Tibial artery (tissue), 4 donors: Measurements from ENCODE around the gene CYP27B1.
"Not testable (repeated sequence)": the region's sequence is repeated elsewhere in the genome, so short reads cannot be mapped to it uniquely, and the experiment has no call there.

Experiments used
- DNase-seq, 2 donors: peaks; one replicate each; pipeline ENCODE4 v3.0.0-alpha.2; 2019
- H3K27ac ChIP-seq, 2 donors: fragments of 200-600 bp; sonication (generic) in 1 of 2; 1 replicate in 1 of 2; 2 replicates in 1 of 2; pipeline ENCODE4 v1.5.1; 2018 to 2019; ENCODE audit warnings: mild to moderate bottlenecking in 1 of 2
- H3K27me3 ChIP-seq, 2 donors: fragments of 200-600 bp; sonication (generic) in 1 of 2; one replicate each; pipeline versions ENCODE4 v1.5.1 to v1.6.0; 2016 to 2019
- H3K36me3 ChIP-seq, 3 donors: fragments of 200-600 bp; sonication (generic) in 2 of 3; one replicate each; pipeline ENCODE4 v1.5.1; 2016 to 2019; ENCODE audit warnings: mild to moderate bottlenecking in 2 of 3
- H3K4me1 ChIP-seq, 4 donors: fragments of 200-600 bp; sonication (generic) in 2 of 4; 1 replicate in 3 of 4; 2 replicates in 1 of 4; pipeline ENCODE4 v1.5.1; 2016 to 2019
- H3K4me3 ChIP-seq, 2 donors: fragments of 200-600 bp; sonication (generic) in 1 of 2; 1 replicate in 1 of 2; 2 replicates in 1 of 2; pipeline ENCODE4 v1.5.1; 2018 to 2019; ENCODE audit warnings: mild to moderate bottlenecking in 2 of 2
- H3K9me3 ChIP-seq, 3 donors: fragments of 200-600 bp; sonication (generic) in 1 of 3; one replicate each; pipeline ENCODE4 v1.5.1; 2016 to 2019
- intact Hi-C: fragments of 100-400 bp; cut with DNase I; formaldehyde crosslinking; loops from one replicate; pipeline ENCODE4 v1.15.0; 2023; ENCODE audit warnings: low total_unique reads
- TF ChIP-seq, protein P1 (sequence below), 2 experiments: fragments of 200-600 bp in 1 of 2; fragments of 450-650 bp in 1 of 2; IDR thresholded peaks; one replicate each; pipeline ENCODE4 v1.5.1; 2017 to 2019; ENCODE audit warnings: antibody characterized with exemption in 2 of 2, mild to moderate bottlenecking in 1 of 2, moderate library complexity in 1 of 2

CYP27B1 gene

DNA sequence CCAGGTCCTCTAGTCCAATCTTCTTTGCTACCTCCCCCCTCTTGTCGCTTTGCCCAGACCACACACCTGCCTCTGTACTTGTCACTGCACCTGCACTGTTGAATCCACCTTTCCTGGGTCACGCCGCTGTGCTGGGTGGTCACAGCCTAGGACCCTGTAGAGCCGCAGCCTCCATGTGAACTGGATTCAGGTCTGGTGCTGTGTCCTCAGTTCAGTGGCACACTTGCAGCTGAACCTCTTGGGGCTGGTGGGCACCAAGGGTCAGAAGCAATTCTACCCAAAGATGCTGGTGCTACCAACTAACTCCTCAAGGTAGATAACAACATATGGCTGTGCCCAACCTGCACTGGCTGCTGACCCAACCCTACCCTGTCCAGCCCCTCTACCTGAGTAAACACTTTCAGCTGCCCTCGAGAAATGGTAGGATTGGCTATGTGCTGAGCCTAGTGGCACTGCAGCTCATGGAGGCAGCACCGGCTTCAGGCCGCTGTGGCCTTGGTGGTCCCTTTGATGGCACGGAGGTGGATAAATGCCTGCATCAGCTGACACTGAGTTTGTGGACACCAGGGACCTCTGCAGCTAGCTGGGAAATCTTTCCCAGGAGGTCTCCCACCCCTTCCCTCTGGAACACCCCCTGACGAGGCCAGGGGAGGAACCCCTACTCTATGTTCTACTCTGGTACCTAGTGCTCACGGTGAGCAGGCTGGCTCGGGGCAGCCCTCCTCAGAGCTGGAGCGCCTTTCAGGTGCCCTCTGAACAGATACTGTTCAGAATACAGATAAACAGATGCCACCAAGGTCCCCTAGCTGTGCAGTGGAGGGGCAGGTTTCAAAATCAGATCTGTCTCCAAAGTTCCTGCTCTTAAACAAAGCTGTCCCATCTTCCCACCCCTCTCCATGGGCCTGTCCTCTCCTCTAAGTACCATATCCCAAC, 42.6 kb downstream of the CYP27B1 start:
- intact Hi-C loops: loop anchor here (10.0 kb wide), 1 partner anchor 181 kb away; no protein-coding TSS in a partner anchor
- Histone ChIP-seq H3K36me3 (peaks cover 16 to 30% (median 25%) of the 10 kb centered on the region in 3 donors), H3K27ac (no peak overlapping the region), H3K27me3 (peaks cover 0 to 28% of the 10 kb centered on the region in 2 donors), H3K9me3 (no peaks in the 10 kb centered on the region), H3K4me3 (no peak overlapping the region), H3K4me1 (peaks cover 0 to 19% (median 15%) of the 10 kb centered on the region in 4 donors)
- TF ChIP-seq, protein P1, sequence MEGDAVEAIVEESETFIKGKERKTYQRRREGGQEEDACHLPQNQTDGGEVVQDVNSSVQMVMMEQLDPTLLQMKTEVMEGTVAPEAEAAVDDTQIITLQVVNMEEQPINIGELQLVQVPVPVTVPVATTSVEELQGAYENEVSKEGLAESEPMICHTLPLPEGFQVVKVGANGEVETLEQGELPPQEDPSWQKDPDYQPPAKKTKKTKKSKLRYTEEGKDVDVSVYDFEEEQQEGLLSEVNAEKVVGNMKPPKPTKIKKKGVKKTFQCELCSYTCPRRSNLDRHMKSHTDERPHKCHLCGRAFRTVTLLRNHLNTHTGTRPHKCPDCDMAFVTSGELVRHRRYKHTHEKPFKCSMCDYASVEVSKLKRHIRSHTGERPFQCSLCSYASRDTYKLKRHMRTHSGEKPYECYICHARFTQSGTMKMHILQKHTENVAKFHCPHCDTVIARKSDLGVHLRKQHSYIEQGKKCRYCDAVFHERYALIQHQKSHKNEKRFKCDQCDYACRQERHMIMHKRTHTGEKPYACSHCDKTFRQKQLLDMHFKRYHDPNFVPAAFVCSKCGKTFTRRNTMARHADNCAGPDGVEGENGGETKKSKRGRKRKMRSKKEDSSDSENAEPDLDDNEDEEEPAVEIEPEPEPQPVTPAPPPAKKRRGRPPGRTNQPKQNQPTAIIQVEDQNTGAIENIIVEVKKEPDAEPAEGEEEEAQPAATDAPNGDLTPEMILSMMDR (IDR thresholded peaks at IDR 0.05): no peak
- no peak for DNase-seq

DNA sequence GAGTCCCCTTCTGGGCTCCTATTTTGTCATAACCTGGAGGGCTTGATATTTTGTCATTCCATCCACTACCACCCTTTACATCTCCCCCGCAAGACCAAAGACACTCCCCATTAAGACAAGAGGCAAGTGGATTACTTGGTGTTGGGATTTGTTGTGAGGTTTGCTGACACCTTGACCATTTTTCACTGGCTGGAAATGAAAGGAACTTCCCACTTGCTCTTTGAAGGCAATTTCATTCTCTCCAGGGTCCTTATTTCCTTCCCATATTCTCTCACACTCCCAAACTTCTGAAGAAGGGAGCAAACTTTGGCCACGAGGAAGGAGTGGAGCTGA, 43.3 kb downstream of the CYP27B1 start:
- H3K9me3 ChIP-seq: no peaks in the 10 kb centered on the region
- H3K27me3 ChIP-seq: peaks cover 0 to 28% of the 10 kb centered on the region in 2 donors
- peaks cover 0 to 19% (median 15%) of the 10 kb centered on the region in 4 donors for H3K4me1 ChIP-seq
- no peak overlapping the region for H3K27ac ChIP-seq
- H3K4me3 ChIP-seq: no peak overlapping the region
- intact Hi-C loops: loop anchor here (10.0 kb wide), 1 partner anchor 181 kb away; no protein-coding TSS in a partner anchor
- peaks cover 22 to 37% (median 32%) of the 10 kb centered on the region in 3 donors for H3K36me3 ChIP-seq
- no peak for DNase-seq
- TF ChIP-seq, protein P1 (IDR thresholded peaks at IDR 0.05): no peak

DNA sequence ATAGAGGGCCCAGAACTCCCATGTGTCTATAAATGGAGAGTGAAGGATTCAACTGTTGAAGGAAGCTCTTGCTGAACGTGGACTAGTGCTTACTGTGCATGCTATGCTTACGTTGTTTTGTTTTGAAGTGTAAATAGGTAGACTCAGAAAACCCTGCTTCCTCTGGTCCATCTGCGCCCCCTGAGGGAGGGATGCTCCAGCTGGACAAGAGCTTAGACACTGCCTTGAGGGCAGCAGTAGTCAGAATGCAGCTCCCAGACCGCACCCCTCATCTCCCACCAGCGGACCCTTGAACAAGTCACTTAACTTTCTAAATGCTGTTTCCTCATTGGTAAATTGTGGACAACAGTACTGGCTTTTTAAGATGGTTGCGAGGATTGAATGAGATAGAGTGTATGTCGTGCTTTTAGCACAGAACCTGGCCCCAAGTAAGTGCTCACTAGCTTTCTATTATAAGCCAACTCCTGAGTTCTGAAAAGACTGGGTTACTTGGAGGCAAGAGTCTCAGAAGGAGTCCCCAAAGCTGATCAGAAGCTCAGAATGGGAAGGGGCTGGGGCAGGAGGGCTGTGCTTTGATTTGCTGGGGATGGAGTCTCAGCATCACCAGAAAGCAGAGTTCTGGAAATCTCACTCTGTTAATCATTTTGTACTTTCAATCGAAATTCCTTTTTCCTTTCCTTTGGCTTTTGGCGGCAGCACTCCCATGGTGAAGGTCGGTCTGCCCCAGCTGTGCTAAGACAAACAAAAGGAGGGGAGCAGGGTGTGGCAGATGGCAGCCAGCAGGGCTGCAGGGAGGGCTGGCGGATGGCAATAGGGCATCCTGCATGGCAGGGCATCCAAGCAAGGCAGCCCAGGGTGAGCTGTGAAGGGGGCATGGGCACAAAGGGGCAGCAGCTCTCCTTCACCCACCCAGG, 43.9 kb downstream of the CYP27B1 start:
- Histone ChIP-seq H3K27me3 (peaks cover 0 to 28% of the 10 kb centered on the region in 2 donors), H3K4me1 (peaks cover 0 to 19% (median 15%) of the 10 kb centered on the region in 4 donors), H3K9me3 (no peaks in the 10 kb centered on the region), H3K36me3 (peaks cover 29 to 43% (median 38%) of the 10 kb centered on the region in 3 donors), H3K4me3 (no peak overlapping the region), H3K27ac (no peak overlapping the region)
- no peak for DNase-seq
- intact Hi-C loops: loop anchor here (10.0 kb wide), 1 partner anchor 182 kb away; no protein-coding TSS in a partner anchor
- TF ChIP-seq, protein P1 (IDR thresholded peaks at IDR 0.05): no peak

DNA sequence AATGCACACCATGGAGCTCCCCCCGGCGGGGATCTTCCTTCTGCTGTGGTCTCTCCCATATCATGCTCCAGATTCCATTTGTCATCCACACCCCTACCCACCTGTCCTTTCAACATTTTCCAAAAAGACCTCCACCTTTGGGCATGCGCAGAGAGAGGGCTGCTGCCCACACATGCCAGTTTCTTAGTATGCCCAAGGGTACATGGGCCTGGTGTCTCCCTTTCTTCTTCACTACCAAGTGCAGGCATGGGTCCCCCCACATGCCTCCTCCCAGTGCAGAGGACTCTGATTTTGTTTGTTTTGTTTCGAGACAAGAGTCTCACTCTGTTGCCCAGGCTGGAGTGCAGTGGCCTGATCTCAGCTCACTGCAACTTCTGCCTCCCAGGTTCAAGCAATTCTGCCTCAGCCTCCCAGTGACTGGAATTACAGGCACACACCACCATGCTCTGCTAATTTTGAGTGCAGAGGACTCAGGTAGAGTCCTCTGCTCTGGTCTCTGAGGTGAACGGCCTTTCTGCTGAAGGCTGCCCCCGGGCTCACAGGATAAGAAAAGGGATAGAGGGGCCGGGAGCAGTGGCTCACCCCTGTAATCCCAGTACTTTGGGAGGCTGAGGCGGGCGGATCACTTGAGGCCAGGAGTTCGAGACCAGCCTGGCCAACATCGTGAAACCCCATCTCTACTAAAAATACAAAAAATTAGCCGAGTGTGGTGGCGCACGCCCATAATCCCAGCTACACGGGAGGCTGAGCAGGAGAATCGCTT, 44.9 kb downstream of the CYP27B1 start:
- Histone ChIP-seq H3K36me3 (peaks cover 36 to 51% (median 47%) of the 10 kb centered on the region in 3 donors), H3K27me3 (peaks cover 0 to 23% of the 10 kb centered on the region in 2 donors), H3K4me1 (peaks cover 0 to 14% (median 12%) of the 10 kb centered on the region in 4 donors)
- DNase-seq, H3K9me3 ChIP-seq, H3K27ac ChIP-seq, H3K4me3 ChIP-seq: not testable (repeated sequence)
- intact Hi-C loops: loop anchor here (10.0 kb wide), 1 partner anchor 183 kb away; no protein-coding TSS in a partner anchor

DNA sequence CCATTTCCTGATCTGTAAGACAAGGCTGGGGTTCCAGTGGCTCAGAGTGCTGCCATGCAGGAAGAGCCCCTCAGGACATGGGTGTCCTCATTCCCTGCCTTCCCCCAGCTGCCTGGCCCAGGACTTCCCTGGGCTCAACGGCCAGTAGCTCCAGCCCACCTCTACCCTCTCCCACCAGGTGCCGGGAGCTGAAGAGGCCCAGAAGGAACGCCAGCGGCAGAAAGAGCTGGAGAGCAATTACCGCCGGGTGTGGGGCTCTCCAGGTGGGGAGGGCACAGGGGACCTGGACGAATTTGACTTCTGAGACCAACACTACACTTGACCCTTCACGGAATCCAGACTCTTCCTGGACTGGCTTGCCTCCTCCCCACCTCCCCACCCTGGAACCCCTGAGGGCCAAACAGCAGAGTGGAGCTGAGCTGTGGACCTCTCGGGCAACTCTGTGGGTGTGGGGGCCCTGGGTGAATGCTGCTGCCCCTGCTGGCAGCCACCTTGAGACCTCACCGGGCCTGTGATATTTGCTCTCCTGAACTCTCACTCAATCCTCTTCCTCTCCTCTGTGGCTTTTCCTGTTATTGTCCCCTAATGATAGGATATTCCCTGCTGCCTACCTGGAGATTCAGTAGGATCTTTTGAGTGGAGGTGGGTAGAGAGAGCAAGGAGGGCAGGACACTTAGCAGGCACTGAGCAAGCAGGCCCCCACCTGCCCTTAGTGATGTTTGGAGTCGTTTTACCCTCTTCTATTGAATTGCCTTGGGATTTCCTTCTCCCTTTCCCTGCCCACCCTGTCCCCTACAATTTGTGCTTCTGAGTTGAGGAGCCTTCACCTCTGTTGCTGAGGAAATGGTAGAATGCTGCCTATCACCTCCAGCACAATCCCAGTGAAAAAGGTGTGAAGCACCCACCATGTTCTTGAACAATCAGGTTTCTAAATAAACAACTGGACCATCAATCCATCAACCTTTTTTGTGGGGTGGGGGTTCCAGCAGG, 46.0 kb downstream of the CYP27B1 start:
- Histone ChIP-seq H3K4me3 (no peak overlapping the region), H3K9me3 (no peaks in the 10 kb centered on the region), H3K36me3 (peaks cover 47 to 62% (median 58%) of the 10 kb centered on the region in 3 donors), H3K27me3 (peaks cover 0 to 14% of the 10 kb centered on the region in 2 donors), H3K4me1 (peaks cover 0 to 5% (median 4%) of the 10 kb centered on the region in 4 donors), H3K27ac (no peak overlapping the region)
- TF ChIP-seq, protein P1 (IDR thresholded peaks at IDR 0.05): no peak
- DNase-seq: no peak
- intact Hi-C loops: loop anchor here (10.0 kb wide), 1 partner anchor 184 kb away; no protein-coding TSS in a partner anchor
